Activated naive CD4-positive, alpha-beta T cell treated with anti-CD3 and anti-CD28 coated beads, Interleukin-2, amount 10 ng/mL, durations not matched to agents 7 days and 5 days (primary cell): ENCODE results near the gene PEAK3.

Source experiments
- CTCF ChIA-PET: fragments of 350-600 bp; sonication (Branson Sonifier 250); formaldehyde crosslinking; loops from one replicate; lab custom pipeline; 2021; ENCODE audit warnings: antibody characterized with exemption; lab: Charles Lee
- DNase-seq: peaks from one replicate; pipeline ENCODE4 v3.0.0-alpha.2; 2020
- H3K27ac Mint-ChIP-seq: one replicate; pipeline ENCODE4 v1.8.0; 2021; ENCODE audit warnings: mild to moderate bottlenecking, moderate library complexity, mixed read lengths
- H3K27me3 Mint-ChIP-seq: one replicate; pipeline ENCODE4 v1.8.0; 2021; ENCODE audit warnings: mild to moderate bottlenecking, mixed read lengths
- H3K36me3 Mint-ChIP-seq: one replicate; pipeline ENCODE4 v1.8.0; 2021; ENCODE audit warnings: mixed read lengths
- H3K4me1 Mint-ChIP-seq: one replicate; pipeline ENCODE4 v1.8.0; 2021; ENCODE audit warnings: mixed read lengths
- H3K4me3 Mint-ChIP-seq: one replicate; pipeline ENCODE4 v1.8.0; 2021; ENCODE audit warnings: mild to moderate bottlenecking, moderate library complexity, mixed read lengths
- H3K9me3 Mint-ChIP-seq: one replicate; pipeline ENCODE4 v1.8.0; 2021; ENCODE audit warnings: mixed read lengths

PEAK3 gene

GRCh38 chr19:2249880-2250765 lies 31.9 kb downstream of the PEAK3 start:
- CTCF ChIA-PET = interaction anchor here (1.8 kb wide), 1 partner anchor 24 kb away, joined by 5 read pairs; no protein-coding TSS in a partner anchor
- no peak for DNase-seq
- H3K27me3 Mint-ChIP-seq = peaks cover 53% of the 10 kb centered on the region

DNA sequence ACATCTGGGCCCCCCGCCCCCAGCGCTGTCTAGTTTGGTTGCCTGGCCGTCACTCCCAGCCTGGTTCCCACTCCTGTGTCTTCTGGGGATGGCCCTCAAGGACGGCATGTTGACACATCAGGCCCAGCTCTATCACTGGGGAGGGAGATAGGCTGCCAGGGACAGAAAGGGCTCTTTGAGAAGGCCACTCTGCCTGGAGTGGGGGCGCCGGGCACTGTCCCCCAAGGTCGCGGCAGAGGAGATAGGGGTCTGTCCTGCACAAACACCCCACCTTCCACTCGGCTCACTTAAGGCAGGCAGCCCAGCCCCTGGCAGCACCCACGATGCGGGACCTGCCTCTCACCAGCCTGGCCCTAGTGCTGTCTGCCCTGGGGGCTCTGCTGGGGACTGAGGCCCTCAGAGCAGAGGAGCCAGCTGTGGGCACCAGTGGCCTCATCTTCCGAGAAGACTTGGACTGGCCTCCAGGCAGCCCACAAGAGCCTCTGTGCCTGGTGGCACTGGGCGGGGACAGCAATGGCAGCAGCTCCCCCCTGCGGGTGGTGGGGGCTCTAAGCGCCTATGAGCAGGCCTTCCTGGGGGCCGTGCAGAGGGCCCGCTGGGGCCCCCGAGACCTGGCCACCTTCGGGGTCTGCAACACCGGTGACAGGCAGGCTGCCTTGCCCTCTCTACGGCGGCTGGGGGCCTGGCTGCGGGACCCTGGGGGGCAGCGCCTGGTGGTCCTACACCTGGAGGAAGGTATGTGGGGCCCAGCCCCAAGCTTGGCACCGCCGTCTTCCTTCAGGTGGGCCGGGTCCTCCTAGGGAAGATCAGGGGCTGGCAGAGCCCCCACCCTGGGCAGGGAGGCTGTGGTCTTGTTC lies 32.7 kb downstream of the PEAK3 start, which contains the start of gene AMH:
AMH (plus strand) TSS at position 314 of the 857 bp plus-strand sequence; CDS start at position 324, 10 bp downstream.
- H3K4me3 Mint-ChIP-seq = no peak within 1 kb of the TSS

More at GRCh38 chr19:2249880-2250765, 31.9 kb downstream of the PEAK3 start:
- Mint-ChIP-seq H3K9me3 (no peaks in the 10 kb centered on the region), H3K4me3 (no peak overlapping the region), H3K36me3 (peaks cover 9% of the 10 kb centered on the region), H3K27ac (no peak overlapping the region), H3K4me1 (peaks cover 18% of the 10 kb centered on the region)

GRCh38 chr19:2248136-2249009 lies 33.6 kb downstream of the PEAK3 start:
- no peak for DNase-seq
- peaks cover 19% of the 10 kb centered on the region for H3K36me3 Mint-ChIP-seq
- no peak overlapping the region for H3K4me3 Mint-ChIP-seq
- H3K9me3 Mint-ChIP-seq = no peaks in the 10 kb centered on the region
- H3K27ac Mint-ChIP-seq = no peak overlapping the region
- H3K4me1 Mint-ChIP-seq = peaks cover 11% of the 10 kb centered on the region
- CTCF ChIA-PET = interaction anchor here (1.8 kb wide), 1 partner anchor 26 kb away, joined by 5 read pairs; no protein-coding TSS in a partner anchor
- peaks cover 38% of the 10 kb centered on the region for H3K27me3 Mint-ChIP-seq

More for the DNA sequence above, 32.7 kb downstream of the PEAK3 start, which contains the start of gene AMH:
- H3K9me3 Mint-ChIP-seq = no peaks in the 10 kb centered on the region
- H3K4me1 Mint-ChIP-seq = peaks cover 16% of the 10 kb centered on the region
- H3K27ac Mint-ChIP-seq = no peak within 1 kb of the TSS
- no peak for DNase-seq
- H3K27me3 Mint-ChIP-seq = peaks cover 47% of the 10 kb centered on the region
- CTCF ChIA-PET = interaction anchor here (1.8 kb wide), 1 partner anchor 25 kb away, joined by 5 read pairs; no protein-coding TSS in a partner anchor
- H3K36me3 Mint-ChIP-seq = peaks cover 16% of the 10 kb centered on the region

DNA sequence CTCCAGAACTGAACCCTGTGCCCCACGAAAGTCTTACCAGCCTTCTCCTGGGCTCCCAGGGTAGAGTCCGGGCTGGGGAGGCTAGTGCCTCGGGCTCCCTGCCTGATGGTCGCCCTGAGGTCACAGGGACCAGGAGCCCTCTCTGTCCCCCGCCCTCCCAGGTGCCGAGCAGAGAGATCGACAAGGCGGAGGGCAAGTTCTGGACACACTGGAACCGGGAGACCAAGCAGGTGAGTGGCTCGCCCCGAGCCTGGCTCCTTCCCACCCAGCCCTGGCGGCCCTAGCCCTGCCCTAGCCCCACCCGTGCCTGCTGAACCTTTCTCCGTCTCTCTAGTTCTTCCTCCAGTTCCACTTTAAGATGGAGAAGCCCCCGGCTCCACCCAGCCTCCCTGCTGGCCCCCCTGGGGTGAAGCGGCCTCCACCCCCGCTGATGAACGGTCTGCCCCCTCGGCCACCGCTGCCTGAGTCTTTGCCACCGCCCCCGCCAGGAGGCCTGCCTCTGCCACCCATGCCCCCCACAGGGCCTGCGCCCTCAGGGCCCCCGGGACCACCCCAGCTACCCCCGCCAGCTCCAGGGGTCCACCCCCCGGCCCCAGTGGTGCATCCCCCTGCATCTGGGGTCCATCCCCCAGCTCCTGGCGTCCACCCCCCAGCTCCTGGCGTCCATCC lies 34.4 kb downstream of the PEAK3 start:
- no peak overlapping the region for H3K27ac Mint-ChIP-seq
- no peaks in the 10 kb centered on the region for H3K9me3 Mint-ChIP-seq
- CTCF ChIA-PET = no interaction called here
- DNase-seq = no peak
- H3K4me3 Mint-ChIP-seq = no peak overlapping the region
- H3K27me3 Mint-ChIP-seq = peaks cover 30% of the 10 kb centered on the region
- peaks cover 10% of the 10 kb centered on the region for H3K4me1 Mint-ChIP-seq
- peaks cover 22% of the 10 kb centered on the region for H3K36me3 Mint-ChIP-seq

DNA sequence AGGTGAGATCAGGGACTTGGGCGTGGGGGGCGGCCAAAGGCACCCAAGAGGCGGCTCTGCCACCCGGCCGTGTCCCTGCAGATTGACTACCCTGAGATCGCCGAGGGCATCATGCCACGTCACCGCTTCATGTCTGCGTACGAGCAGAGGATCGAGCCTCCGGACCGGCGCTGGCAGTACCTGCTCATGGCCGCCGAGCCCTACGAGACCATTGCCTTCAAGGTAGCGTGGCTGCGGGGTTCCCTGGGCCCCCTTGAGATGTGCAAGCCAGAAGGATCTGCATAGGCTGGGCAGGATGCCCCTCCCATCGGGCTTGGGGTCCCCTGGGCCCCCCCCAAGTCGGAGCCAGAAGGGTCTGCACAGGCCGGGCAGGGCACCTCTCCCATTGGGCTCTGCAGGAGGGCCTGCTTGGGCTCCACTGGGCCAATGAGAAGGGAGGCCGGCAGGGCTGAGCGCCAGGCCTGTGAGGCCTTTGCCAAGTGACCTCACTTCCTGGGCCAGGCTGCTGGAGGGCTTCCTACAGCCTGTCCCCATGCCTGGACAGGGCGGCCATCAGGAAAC lies 35.1 kb downstream of the PEAK3 start:
- no peak overlapping the region for H3K4me3 Mint-ChIP-seq
- H3K36me3 Mint-ChIP-seq = peaks cover 26% of the 10 kb centered on the region
- H3K27me3 Mint-ChIP-seq = peaks cover 23% of the 10 kb centered on the region
- no peak for DNase-seq
- CTCF ChIA-PET = no interaction called here
- H3K27ac Mint-ChIP-seq = no peak overlapping the region
- peaks cover 10% of the 10 kb centered on the region for H3K4me1 Mint-ChIP-seq
- H3K9me3 Mint-ChIP-seq = no peaks in the 10 kb centered on the region

DNA sequence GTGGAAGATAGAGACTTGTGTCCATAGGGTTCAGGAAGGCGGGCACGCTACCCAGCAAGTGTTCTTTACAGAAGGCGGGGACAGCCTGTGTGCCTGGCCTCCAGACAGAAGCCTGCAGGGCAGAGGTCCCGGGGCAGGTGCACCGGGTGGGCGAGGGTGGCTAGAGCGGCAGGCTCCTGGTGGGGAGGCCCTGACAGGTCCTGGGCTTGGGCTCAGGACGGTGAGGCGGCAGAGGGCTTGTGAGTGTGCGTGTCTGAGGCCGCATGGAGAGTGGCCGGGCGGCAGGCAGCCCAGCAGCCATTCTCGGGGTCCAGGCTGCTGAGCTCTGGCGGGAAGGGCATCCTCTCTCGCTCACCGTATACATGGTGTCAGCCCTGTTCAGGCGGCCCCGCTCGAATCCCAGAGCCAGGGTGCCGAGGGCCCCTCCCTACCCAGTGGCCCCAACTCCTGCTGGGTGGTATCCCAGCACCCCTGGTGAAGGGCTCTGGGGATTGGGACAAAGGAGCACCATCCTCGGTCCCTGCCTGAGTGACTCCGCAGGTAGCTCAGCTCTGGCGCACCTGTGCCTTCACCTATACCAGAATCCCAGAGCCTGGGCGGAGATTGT lies 35.9 kb downstream of the PEAK3 start:
- no peak overlapping the region for H3K27ac Mint-ChIP-seq
- peaks cover 16% of the 10 kb centered on the region for H3K4me1 Mint-ChIP-seq
- CTCF ChIA-PET = interaction anchor here (1.2 kb wide), 1 partner anchor 8 kb away, joined by 3 read pairs; no protein-coding TSS in a partner anchor
- peaks cover 17% of the 10 kb centered on the region for H3K27me3 Mint-ChIP-seq
- H3K36me3 Mint-ChIP-seq = peaks cover 30% of the 10 kb centered on the region
- no peak overlapping the region for H3K4me3 Mint-ChIP-seq
- H3K9me3 Mint-ChIP-seq = no peaks in the 10 kb centered on the region
- no peak for DNase-seq

DNA sequence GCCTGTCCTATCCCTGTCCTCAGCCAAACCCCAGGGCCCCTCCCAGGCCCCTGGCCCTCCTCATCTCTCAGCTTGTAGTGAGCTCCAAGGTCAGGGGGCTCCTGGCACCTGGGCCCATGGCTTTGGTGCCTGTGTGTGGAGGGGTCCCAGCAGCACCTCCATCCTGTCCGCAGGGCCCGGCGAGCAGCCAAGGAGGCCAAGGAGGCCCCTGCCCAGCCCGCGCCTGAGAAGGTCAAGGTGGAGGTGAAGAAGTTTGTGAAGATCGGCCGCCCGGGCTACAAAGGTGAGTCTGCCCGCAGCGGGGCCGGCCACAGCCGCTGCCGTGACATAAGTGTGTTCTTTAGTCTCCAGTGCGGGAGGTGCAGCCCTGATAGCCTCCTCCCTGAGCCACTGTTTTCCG lies 36.7 kb downstream of the PEAK3 start:
- Mint-ChIP-seq H3K27ac (no peak overlapping the region), H3K4me1 (peaks cover 24% of the 10 kb centered on the region), H3K4me3 (no peak overlapping the region), H3K9me3 (no peaks in the 10 kb centered on the region), H3K27me3 (peaks cover 12% of the 10 kb centered on the region), H3K36me3 (peaks cover 37% of the 10 kb centered on the region)
- no peak for DNase-seq
- CTCF ChIA-PET = interaction anchor here (1.2 kb wide), 1 partner anchor 9 kb away, joined by 3 read pairs; no protein-coding TSS in a partner anchor

GRCh38 chr19:2244486-2244885 lies 37.5 kb downstream of the PEAK3 start:
- H3K36me3 Mint-ChIP-seq = peaks cover 41% of the 10 kb centered on the region
- H3K4me3 Mint-ChIP-seq = no peak overlapping the region
- no peaks in the 10 kb centered on the region for H3K9me3 Mint-ChIP-seq
- CTCF ChIA-PET = no interaction called here
- no peak for DNase-seq
- H3K27me3 Mint-ChIP-seq = peaks cover 4% of the 10 kb centered on the region
- no peak overlapping the region for H3K27ac Mint-ChIP-seq
- peaks cover 31% of the 10 kb centered on the region for H3K4me1 Mint-ChIP-seq

- no peak for DNase-seq
- peaks cover 44% of the 10 kb centered on the region for H3K36me3 Mint-ChIP-seq
- H3K27me3 Mint-ChIP-seq = peaks cover under 1% of the 10 kb centered on the region
- peaks cover 35% of the 10 kb centered on the region for H3K4me1 Mint-ChIP-seq
- no peak overlapping the region for H3K27ac Mint-ChIP-seq
- CTCF ChIA-PET = no interaction called here
- no peak overlapping the region for H3K4me3 Mint-ChIP-seq
- H3K9me3 Mint-ChIP-seq = no peaks in the 10 kb centered on the region
These were observed 37.9 kb downstream of the PEAK3 start for GRCh38 chr19:2244125-2244411.

- H3K27me3 Mint-ChIP-seq = no peaks in the 10 kb centered on the region
- no peak overlapping the region for H3K4me3 Mint-ChIP-seq
- DNase-seq = no peak
- peaks cover 40% of the 10 kb centered on the region for H3K4me1 Mint-ChIP-seq
- no peaks in the 10 kb centered on the region for H3K9me3 Mint-ChIP-seq
- CTCF ChIA-PET = no interaction called here
- no peak overlapping the region for H3K27ac Mint-ChIP-seq
- peaks cover 49% of the 10 kb centered on the region for H3K36me3 Mint-ChIP-seq
These were observed 38.5 kb downstream of the PEAK3 start for GRCh38 chr19:2243274-2244124.

- CTCF ChIA-PET = no interaction called here
- no peak for DNase-seq
- Mint-ChIP-seq H3K27me3 (no peaks in the 10 kb centered on the region), H3K36me3 (peaks cover 53% of the 10 kb centered on the region), H3K4me3 (no peak overlapping the region), H3K4me1 (peaks cover 47% of the 10 kb centered on the region), H3K27ac (no peak overlapping the region), H3K9me3 (no peaks in the 10 kb centered on the region)
These were observed 39.2 kb downstream of the PEAK3 start for GRCh38 chr19:2242816-2243215.

DNA sequence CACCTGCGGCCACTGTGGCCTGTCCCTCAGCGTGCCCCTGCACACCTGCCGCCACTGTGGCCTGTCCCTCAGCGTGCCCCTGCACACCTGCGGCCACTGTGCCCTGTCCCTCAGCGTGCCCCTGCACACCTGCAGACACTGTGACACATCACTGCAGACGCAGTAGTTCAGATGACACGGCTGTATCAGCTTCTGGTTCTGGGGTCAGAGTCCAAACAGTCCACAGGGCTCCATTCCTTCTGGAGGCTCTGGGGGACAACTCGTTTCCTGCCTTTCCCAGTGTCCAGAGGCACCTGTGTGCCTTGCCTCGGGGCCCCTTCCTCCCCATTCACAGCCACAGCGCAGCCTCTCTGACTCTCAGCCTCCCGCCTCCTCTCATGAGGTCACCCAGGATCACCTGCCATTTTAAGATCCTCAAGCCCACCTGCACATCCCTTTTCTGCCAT lies 39.9 kb downstream of the PEAK3 start:
- Mint-ChIP-seq H3K9me3 (no peaks in the 10 kb centered on the region), H3K27ac (no peak overlapping the region), H3K36me3 (peaks cover 57% of the 10 kb centered on the region), H3K4me1 (peaks cover 53% of the 10 kb centered on the region), H3K4me3 (no peak overlapping the region), H3K27me3 (no peaks in the 10 kb centered on the region)
- no peak for DNase-seq
- CTCF ChIA-PET = no interaction called here
